A172 (cell line): Measurements from ENCODE around the gene PARP6. TPM values are rescaled to one million over a fixed set of nuclear protein-coding genes. Genes with fewer than 3 reads are reported as not detected.

Experiments used
- DNase-seq: peaks from one replicate; pipeline ENCODE4 v3.0.0-alpha.2; 2015; ENCODE audit warnings: low spot score
- total RNA-seq: library from RNA; depleted of rRNA; stranded (reverse); fragments of >200 nt; shearing (Covaris generic); gene quantifications from 2 replicates; pipeline ENCODE4 v1.2.3, GENCODE V29; 2014

Gene PARP6
- total RNA-seq, 1 experiment from 2014 or later, result 30.4 TPM

DNA sequence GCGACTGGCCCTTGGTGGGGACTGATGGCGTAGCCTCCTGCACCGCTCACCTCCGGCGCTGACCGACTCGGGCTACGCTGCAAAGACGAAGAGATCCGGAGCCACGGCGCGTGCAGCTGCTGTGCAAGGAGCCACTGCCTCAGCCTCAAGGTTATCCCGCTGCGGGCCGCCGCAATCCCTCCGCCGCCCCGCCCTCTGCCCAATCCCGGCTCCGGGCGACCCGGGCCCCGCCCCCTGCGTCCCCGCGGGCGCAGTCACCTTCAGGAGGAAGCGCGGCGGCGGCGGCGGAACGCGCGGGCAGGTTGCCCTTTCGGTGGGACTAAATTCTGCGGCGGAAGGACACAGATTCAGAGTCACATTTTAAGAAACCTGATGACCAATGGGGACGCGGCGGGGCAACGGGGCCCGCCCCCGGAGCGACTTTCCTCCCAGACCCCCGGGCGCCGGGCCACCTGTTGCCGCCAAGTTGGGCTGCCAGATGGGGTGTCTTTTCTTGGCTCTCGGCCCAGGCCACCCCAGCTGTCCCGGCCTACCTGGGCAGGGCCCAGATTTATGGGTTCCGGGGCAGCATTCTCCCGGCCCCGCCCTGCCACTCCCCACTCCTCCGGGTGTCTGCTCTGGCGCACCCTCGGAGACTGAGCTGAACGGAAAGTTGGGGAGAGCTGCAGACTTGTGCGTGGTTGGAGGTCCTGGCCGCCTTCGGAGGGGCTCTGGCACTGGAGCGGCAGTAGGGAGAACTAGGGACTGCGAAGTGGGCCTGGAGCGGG is 41.1 kb downstream of the PARP6 start, which contains the start of gene PKM:
Gene PKM (minus strand): TSS at position 125 of the 767 bp plus-strand sequence. CDS start 12,093 bp downstream, outside the sequence.
- DNase-seq, result peak; percentile 94

DNA sequence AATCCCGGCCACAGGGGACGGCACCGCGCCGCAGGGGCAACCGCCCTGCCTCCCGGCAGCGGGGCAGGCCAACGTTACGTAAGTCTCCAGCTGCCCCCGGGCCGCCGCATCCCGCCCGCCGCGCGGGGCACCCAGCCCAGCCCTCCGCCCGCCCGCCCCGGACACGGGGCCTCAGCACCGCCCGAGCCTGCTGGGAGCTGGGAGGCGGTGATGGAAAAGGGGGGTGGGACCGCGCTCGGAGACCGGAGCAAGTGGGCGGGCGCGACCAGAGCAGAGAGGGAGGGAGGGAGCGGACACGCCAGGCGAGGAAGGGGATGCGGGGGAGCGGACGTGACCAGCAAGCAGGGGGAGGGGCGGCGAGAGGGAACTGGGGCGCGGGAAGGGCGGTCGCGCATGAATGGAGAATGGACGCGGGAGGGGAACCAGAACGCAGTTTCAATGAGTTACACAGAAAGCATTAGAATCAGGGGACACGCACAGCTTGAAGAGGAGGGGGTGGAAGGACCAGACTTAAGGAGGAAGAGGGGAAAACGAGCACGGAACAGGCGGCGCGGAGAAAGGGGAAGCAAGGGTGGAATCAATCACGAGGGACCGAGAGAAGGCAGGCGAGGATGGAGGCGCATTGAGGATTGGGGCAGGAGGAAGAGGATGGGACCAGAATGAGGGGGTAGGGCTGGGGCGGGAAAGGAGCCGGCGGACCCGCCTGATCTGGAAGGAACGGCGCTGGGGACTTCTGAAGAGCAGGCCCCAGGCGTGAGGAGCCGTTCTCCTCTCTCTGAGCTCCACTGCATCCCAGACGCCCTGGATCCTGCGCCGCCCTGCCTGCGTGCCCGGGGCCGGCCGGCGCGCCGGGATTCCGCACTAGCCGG is 41.9 kb downstream of the PARP6 start:
- DNase-seq, result peak; percentile 77

DNA sequence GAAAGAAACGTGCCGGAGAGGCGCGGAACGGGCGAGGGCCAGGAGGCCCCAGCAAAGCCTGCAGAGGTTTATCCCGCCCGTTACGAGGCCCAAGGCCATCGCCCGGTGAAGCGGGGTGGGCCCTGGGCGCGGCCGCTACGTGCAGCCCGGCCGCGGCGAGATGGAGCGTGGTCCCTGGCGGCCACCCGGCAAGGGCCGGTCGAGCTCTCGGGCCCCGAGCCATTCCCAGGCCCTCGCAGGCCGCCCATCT is 42.5 kb downstream of the PARP6 start:
- no peak for DNase-seq

DNA sequence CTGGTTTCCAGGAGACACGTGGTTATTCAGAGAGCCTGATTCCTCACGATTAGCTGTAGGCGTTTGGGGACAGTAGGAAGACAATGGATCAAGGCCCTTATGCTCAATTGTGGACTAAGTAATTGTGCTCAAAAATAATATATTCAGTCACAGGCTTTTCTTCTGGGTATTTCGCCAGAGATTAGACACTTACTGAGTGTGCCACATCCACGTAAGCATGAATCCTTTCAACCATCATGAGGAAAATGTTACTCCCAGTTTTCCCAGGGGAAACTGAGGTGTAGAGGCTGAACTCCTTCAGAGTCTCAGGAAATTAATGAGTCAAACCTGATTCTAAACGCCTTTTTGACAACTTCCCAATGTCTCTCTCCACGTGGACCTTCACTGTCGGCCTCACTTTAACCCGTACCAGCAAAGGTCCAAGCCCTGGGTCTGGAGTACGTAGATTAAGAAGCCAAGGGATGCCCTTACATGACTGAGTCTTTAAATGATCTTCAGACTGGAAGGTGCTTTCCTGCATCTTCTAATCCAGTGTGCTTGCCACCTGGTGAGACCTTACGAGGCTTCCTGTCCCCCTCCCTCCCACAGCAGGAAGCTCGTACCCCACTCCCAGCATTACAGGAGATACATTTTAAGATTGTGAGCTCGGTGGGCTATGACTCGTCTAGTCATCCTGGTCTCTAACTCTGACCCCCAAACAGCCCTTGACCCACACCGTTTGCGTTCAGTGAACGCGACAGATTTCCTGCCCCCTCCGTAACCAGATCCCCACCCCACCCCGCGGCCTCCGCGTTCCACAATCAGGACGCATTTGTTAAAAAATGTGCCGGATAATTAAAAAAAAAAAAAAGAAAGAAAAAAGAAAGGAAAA is 43.0 kb downstream of the PARP6 start:
- peak; percentile 28 for DNase-seq

DNA sequence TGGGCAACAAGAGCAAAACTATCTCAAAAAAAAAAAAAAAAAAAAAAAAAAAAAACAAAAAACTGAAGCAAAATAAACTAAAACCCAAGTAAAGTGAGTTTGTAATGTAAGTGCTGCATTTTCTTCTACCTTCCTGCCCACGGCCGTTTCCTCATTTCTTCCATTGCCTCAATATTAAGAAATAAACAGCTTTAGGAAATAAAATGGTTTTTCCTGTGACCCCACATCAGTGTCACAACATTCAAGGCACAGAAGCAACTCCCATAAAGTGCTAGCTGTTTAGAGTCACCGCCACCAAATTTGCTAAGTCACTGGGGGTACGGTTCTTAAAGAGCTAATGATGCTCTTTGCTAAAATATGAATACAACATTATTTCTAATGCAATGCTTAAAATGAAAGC is 44.6 kb downstream of the PARP6 start:
- no peak for DNase-seq

DNA sequence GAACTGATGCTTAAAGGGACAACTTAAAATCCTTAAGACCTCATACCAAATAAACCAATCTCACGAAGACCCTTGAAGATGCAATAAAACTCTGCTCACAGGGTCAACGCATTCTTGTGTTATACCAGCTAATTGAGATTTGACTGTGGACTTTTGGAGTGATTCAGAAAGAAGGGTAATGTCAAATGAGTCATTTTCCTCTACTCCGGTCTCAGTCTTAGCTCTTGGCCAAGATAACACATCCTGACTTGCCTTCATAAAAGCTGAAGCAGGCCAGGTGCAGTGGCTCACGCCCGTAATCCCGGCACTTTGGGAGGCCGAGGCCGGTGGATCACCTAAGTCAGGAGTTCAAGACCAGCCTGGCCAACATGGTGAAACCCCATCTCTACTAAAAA is 45.2 kb downstream of the PARP6 start:
- peak; percentile 86 for DNase-seq

DNA sequence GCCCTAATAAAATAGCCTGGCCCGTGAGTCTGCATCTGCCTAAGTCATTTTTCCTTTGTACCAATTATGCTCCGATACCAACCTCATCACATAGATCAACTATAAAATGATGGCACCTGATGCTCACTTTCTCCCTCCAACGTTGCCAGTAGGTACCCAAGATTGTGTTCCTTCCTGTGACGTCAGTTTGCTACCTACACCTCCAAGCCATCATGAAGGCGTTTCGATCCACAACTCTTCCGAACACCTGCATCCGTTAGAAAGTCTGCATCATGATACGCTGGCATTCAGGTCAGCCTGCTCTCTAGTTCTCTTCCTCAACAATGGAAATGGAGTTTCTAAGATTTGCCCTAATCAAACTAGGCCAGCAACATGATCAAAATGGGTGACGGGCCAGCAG is 49.1 kb downstream of the PARP6 start:
- no peak for DNase-seq

DNA sequence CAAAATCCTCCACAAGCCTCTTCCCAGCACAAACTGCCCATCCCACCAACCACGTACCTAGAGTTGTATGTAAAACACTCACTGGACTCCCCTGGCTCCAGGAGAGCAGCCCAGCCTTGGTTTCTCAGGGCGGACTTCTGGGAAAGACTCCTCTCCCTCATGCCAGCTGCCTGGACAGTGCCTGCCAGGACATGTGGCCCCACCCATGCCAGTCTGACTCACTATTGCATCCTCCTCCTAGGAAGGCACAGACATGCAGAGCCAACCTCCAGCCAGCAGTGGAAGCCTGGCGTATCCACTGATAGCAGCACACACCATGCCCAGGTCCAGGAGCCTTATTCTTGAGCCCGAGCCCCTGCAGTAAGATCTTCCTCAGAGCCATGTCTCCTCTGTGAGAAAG is 50.0 kb downstream of the PARP6 start:
- peak; percentile 86 for DNase-seq

DNA sequence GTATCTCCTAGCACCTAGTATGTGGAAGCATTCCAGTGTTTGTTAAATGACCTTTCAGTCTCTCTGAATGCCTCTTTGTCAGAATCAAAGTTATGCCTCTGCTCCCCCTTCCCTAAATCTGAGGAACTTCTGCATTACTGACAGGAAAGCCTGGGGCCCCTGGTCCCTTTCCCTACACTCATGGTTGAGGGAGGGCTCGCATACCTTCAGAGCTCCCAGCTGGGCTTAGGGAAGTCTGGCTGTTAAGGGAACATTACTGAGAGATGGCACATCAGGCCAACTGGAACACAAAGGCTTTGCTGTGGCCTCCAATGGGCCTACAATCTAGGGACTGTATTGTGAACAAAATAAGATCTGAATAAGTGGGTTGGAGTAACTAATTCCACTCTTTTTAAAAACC is 51.7 kb downstream of the PARP6 start:
- DNase-seq, result no peak

DNA sequence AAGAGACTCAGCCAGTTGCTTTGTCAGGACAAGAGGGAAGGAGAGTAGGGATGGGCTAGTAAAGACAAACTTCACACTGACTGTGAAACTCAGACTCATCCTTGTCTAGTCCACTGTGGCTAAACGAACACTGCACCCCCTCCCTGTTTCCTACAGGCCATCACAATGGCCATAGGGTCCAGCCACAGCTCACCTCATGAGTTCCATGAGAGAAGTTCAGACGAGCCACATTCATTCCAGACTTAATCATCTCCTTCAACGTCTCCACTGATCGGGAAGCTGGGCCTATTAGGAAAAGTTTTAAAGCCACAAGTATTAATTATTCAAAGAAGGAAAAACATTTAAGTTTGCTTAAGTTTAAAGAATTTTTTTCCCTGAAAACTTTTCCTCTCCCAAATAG is 55.1 kb downstream of the PARP6 start:
- DNase-seq, result no peak

DNA sequence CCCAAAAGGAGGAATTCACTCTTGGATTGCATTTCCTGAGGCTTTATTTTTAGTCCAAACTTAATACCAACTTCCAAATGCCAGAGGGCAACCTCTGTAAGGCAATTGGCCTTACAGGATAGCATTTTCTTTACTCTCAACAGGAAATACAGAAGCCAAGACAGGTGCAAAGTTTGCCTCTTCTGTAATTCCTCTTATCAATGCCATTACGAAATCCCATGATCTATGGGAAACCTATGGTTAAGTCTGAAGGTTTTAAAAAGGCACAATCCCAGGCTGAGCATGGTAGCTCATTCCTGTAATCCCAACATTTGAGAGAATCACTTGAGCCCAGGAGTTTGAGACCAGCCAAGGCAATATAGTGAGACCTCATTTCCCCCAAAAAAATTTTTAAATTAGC is 56.3 kb downstream of the PARP6 start:
- no peak for DNase-seq

DNA sequence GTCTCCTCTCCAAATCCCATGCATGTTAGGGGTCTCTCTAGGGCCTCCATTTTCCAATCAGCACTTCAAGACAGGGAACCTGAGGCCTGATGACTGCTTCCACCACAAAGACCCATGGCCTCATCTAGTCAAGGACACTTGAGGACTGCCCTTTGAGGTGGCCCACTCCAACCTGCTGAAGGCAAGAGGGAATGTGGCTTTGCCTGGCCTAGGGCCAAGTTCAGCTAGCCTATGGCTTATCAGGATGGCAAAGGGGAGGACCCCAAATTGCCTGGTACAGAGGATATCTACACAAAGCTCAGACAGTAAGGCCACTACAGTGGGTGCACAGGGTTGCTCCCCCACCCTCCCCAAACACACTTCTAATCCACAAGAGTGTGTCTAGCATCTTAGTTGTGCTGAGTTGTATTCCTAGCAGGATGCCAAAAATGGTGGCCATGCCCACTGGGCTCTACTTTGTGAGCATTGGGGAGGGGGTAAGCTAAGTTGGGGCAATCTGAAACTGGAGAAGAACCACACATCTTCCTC is 64.7 kb downstream of the PARP6 start:
- no peak for DNase-seq

DNA sequence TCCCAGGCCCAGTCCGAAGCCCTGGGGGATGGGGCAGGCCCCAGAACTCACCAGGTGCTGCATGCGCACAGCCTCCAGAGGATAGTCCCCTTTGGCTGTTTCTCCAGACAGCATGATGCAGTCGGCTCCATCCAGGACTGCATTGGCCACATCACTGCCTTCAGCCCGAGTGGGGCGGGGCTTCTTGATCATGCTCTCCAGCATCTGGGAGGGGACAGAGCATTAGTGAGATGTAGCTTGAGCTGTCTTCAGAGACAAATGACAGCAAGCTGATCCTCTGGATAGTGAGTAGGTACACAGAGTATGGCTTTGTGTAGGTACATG is 65.7 kb downstream of the PARP6 start:
- DNase-seq, result peak; percentile 39

DNA sequence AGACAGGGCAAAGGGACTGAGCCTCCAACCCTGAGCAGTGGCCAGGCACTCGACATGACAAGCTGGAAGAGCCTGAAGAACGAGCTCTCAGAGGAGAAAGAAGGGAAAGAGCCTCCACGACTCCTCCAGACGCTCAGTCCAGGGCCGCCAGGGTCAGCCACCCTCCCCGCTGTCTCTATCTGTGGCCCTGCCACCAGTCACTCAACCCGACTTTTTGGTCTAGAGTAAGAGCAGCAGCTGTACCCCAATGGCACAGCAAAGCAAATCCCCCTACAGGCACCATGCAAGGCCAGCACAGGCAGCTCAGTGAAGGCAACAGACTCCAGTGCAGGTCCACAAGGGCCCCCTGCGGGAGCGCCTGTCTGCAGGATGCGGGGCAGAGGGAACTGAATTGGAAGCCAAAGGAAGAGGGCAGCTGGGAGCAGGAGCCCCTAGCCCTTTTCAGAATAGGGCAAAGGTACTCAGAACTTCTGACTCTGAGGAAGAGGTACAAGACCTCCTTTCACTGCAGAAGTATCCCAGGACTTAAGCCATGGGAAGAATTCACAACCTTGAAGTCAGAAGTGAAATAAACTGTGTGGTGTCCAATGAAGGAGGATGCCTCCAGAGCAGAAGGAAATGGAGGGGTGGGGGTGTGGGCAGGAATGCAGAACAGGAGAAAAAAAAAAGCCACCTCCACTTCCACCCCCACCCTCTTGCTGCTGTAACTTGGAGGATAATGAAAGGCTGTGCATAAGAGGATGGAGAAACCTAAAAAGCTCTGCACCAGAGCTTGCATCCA is 66.3 kb downstream of the PARP6 start:
- no peak for DNase-seq

DNA sequence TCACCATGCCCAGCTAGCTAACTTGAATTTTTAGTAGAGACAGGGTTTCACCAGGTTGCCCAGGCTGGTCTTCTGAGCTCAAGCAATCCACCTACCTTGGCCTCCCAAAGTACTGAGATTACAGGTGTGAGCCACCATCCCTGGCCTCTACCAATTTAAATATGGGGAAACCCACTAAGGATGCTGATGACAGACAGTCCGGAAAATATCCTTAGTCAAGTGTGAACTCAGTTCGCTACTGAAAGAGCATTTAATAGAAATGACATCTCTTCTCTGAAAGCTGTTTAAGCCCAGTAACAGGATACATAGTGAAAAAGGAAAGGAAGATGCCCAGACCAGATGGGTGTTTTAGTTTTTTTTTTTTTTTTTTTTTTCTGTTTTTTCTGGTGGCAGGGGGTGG is 67.1 kb downstream of the PARP6 start:
- DNase-seq, result no peak

DNA sequence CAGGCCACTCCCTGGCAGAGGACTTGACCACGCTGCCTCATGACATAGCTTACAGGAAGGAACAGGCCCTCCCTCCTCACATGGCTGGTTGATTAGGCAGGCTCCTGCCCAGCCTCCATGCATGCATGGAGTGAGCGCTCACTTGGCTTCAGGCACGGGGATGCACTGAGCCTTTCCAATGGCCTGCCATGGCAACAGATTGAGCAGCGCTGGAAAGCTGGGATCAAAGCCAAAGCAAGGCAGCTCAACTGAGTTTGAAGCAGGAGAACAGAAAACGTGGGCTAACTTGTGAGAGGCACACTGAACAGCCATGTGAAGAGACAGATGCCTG is 68.9 kb downstream of the PARP6 start:
- DNase-seq, result peak; percentile 75

DNA sequence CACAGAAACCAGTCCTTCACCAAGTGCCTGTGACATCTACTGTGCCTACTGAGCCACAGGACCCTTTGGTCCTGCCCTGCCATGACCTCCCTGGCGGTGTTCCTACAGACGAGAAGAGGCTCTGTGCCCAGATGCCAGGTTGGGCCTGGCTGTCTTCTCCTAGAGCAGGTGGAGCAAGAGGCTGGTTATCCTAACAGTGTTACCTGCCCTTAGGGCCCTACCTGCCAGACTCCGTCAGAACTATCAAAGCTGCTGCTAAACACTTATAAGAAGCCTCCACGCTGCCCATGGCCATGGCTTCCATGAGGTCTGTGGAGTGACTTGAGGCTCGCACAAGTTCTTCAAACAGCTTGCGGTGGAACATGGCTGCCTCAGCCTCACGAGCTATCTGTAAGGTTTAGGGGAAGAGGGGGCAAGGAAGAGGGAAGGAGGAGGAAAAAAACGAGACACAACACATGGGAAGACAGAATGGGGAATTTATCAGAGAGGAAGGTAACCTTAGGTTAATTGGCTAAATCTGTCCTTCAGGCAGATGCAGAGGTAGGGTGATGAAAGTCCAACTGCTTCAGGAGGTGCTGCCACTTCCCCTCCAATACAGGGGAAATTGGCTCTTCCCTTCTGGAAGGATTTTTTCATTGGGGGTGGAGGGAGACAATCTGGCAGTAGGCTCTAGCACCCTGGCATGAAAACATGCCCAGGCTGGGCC is 69.4 kb downstream of the PARP6 start:
- DNase-seq, result no peak

DNA sequence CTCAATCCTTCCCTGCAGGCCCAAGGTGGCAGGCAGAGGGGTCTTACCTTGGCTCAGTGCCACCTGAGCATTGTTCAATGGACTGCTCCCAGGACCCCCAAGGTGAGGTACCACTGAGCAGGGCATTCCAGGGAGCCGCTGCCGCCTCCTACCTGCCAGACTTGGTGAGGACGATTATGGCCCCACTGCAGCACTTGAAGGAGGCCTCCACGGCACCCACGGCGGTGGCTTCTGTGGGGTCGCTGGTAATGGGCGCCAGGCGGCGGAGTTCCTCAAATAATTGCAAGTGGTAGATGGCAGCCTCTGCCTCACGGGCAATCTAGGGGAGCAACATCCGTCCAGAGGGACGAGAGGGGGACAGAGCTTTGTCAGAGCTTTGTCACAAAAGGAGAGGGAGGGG is 70.1 kb downstream of the PARP6 start:
- no peak for DNase-seq

DNA sequence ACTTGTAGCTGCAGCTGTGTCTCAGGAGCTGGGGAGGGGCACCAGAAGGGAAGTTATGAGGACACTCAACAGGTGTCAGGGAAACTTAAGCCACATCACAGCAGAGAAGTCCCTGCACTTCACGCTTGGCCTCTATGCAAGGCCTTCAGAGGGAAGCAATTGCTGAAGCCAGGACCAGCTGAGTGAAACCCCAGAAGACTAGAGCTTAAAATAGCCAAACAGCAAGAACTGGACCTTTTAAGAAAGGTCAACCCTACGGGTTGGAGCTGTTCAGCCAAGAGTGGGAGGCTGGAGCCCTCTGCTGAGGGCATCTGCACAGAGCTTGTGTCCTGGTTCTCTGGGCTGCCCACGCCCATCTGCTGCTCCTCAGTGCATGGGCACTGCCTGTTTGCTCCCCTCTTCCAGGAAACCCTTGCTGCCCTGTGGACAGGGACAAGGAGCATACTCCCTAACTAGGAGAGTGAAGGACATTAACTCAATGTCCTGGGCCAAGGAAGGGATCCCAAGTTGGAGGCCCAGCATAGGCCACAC is 70.9 kb downstream of the PARP6 start:
- DNase-seq, result no peak

DNA sequence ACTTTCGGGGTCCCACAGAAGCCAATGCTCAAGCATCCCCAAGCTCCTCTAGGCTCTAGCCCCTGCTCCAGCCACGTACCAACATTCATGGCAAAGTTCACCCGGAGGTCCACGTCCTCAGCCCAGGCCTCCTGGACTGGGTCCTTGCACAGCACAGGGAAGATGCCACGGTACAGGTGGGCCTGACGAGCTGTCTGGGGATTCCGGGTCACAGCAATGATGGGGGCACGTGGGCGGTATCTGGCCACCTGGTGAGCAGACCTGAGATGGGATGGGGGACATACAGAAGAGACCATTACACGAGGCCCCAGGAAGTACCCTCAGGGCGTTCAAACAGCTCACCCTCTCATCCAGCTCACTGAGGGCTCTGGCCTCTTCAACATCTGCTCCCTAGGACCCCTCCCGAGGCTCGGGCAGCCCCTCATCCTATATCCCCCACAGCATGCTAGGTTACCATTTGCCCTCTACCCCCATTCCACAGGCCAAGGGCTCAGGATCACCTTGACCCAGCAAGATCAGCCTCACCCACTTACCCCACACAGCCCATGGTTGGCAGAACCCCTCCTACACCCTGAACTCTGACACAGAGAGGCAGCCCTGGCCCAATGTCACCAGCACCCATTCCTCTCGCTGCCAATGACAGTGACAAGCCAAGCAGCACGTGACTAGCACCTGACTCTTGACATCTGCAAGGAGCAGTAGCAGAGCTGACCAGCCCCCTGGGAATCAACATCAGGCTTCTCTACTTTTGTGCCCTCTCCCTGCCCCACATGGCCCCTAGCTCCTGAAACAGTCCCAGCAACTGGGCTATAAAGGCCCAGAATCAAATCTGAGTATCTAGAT is 71.7 kb downstream of the PARP6 start:
- DNase-seq, result no peak
